Osteoblast (primary cell): Measurements from ENCODE around the gene ERMP1. TPM values are rescaled to one million over a fixed set of nuclear protein-coding genes. Genes with fewer than 3 reads are reported as not detected.

Source experiments
- DNase-seq: peaks from one replicate; pipeline ENCODE4 v3.0.0; 2011; ENCODE audit warnings: low spot score, mixed read lengths; ENCODE audit not compliant: insufficient read length; ENCODE audit errors: missing footprints
- H2AFZ ChIP-seq: 2 replicates; pipeline ENCODE4 v1.6.0; 2011; ENCODE audit warnings: mild to moderate bottlenecking, low read length
- H3K27ac ChIP-seq: 2 replicates; pipeline ENCODE4 v1.5.1; 2011; ENCODE audit warnings: mild to moderate bottlenecking, low read depth, low read length, moderate library complexity
- H3K27me3 ChIP-seq: 2 replicates; pipeline ENCODE4 v1.6.0; 2012; ENCODE audit warnings: mild to moderate bottlenecking, control low read depth, inconsistent platforms, low read length, moderate library complexity; ENCODE audit not compliant: insufficient read depth
- H3K36me3 ChIP-seq: 2 replicates; pipeline ENCODE4 v1.5.1; 2011; ENCODE audit warnings: mild to moderate bottlenecking, low read length, control low read depth, moderate library complexity; ENCODE audit not compliant: insufficient read depth
- H3K4me1 ChIP-seq: 2 replicates; pipeline ENCODE4 v1.5.1; 2011; ENCODE audit warnings: mild to moderate bottlenecking, low read length, control low read depth, moderate library complexity; ENCODE audit not compliant: insufficient read depth
- H3K4me2 ChIP-seq: 2 replicates; pipeline ENCODE4 v1.6.0; 2011; ENCODE audit warnings: mild to moderate bottlenecking, low read length; ENCODE audit not compliant: insufficient read depth
- H3K4me3 ChIP-seq: fragments of 200-600 bp; sonication (generic); 3 replicates; pipeline ENCODE4 v1.5.1; 2012; ENCODE audit warnings: mild to moderate bottlenecking, low read length, inconsistent platforms; ENCODE audit not compliant: insufficient read depth
- H3K79me2 ChIP-seq: 2 replicates; pipeline ENCODE4 v1.6.0; 2012; ENCODE audit warnings: mild to moderate bottlenecking, low read length, control low read depth, inconsistent platforms; ENCODE audit not compliant: insufficient read depth
- H3K9me3 ChIP-seq: 2 replicates; pipeline ENCODE4 v1.5.1; 2011; ENCODE audit warnings: low read depth, low read length, control low read depth
- H4K20me1 ChIP-seq: 2 replicates; pipeline ENCODE4 v1.6.0; 2012; ENCODE audit warnings: mild to moderate bottlenecking, low read length, control low read depth; ENCODE audit not compliant: insufficient read depth
- total RNA-seq: library from RNA; depleted of rRNA; stranded (reverse); fragments of >200 nt; gene quantifications from 2 replicates; pipeline ENCODE4 v1.2.3, GENCODE V29; 2012
- TF ChIP-seq, protein P1 (sequence below): IDR thresholded peaks from 2 replicates; pipeline ENCODE4 v1.5.1; 2011; ENCODE audit warnings: mild to moderate bottlenecking, low read depth, low read length, moderate library complexity; ENCODE audit errors: extremely low read depth

Gene ERMP1
- total RNA-seq, 1 donor, result 6.5 TPM

DNA sequence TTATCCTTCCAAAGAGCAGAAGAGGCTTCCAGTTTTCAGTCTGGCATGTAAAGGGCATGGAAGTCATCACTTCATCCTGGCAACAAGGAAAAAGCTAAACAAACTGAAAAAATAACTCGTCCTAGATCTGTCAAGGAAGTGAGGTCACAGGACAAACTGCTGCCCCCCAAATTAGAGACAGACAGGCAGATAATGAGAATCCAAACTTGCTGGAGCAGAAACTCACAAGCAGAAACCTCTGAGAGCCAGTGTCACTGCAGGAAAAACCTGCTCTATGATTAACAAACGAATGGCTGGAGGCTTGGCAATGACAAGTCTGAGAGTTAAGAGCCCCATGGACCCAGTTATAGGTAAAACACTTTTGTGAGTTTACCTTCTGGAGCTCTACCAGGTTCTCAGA lies 38.9 kb upstream of the ERMP1 start:
- Histone ChIP-seq H3K4me3 (no peak overlapping the region), H3K4me1 (no peaks in the 10 kb centered on the region), H3K9me3 (no peaks in the 10 kb centered on the region), H3K79me2 (no peaks in the 10 kb centered on the region), H3K4me2 (no peak overlapping the region), H3K27me3 (no peaks in the 10 kb centered on the region), H4K20me1 (no peaks in the 10 kb centered on the region), H3K27ac (no peak overlapping the region), H2AFZ (no peak overlapping the region), H3K36me3 (no peaks in the 10 kb centered on the region)
- TF ChIP-seq, protein P1, sequence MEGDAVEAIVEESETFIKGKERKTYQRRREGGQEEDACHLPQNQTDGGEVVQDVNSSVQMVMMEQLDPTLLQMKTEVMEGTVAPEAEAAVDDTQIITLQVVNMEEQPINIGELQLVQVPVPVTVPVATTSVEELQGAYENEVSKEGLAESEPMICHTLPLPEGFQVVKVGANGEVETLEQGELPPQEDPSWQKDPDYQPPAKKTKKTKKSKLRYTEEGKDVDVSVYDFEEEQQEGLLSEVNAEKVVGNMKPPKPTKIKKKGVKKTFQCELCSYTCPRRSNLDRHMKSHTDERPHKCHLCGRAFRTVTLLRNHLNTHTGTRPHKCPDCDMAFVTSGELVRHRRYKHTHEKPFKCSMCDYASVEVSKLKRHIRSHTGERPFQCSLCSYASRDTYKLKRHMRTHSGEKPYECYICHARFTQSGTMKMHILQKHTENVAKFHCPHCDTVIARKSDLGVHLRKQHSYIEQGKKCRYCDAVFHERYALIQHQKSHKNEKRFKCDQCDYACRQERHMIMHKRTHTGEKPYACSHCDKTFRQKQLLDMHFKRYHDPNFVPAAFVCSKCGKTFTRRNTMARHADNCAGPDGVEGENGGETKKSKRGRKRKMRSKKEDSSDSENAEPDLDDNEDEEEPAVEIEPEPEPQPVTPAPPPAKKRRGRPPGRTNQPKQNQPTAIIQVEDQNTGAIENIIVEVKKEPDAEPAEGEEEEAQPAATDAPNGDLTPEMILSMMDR, result no peak
- peak; percentile 13 for DNase-seq

DNA sequence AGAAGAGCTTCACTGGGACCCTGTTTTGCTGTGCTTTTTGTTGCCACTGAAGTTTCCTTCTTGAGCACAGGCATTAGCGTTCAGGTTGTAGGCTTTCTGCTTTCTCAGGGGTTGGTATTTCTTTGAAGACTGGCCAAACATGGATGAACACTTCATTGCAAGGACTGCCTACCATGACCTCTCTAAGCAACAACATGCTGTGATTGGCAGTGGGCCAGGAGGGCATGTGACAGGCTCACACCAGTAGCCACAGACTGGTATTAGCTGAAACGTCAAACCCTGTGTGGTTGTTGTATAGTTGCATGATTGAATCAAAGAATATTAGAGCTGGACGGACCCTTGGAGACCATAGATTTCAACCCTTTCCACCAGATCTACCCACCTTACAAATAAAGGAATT lies 37.8 kb upstream of the ERMP1 start:
- H4K20me1 ChIP-seq, result no peaks in the 10 kb centered on the region
- peak; percentile 42 for DNase-seq
- H3K4me2 ChIP-seq, result no peak overlapping the region
- TF ChIP-seq, protein P1, result no peak
- no peaks in the 10 kb centered on the region for H3K79me2 ChIP-seq
- H3K27me3 ChIP-seq, result no peaks in the 10 kb centered on the region
- no peaks in the 10 kb centered on the region for H3K4me1 ChIP-seq
- H3K9me3 ChIP-seq, result no peaks in the 10 kb centered on the region
- no peak overlapping the region for H3K27ac ChIP-seq
- H3K4me3 ChIP-seq, result no peak overlapping the region
- no peaks in the 10 kb centered on the region for H3K36me3 ChIP-seq
- no peak overlapping the region for H2AFZ ChIP-seq

DNA sequence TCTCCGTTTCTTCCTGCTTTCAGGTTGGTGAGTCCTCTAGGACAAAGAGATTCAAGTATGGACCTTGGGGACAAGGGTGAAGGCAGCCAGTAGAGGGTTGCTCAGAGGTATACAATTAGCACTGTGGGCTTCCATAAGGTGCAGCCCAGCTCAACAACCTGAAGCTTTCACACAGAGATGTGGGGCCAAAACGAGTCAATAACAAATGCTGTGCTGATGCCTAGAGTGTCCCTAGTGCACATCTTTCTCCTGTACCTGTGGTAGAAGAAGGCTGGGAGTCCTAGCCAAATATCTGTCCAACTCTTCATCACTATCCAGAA lies 37.1 kb upstream of the ERMP1 start:
- H3K4me1 ChIP-seq, result no peaks in the 10 kb centered on the region

DNA sequence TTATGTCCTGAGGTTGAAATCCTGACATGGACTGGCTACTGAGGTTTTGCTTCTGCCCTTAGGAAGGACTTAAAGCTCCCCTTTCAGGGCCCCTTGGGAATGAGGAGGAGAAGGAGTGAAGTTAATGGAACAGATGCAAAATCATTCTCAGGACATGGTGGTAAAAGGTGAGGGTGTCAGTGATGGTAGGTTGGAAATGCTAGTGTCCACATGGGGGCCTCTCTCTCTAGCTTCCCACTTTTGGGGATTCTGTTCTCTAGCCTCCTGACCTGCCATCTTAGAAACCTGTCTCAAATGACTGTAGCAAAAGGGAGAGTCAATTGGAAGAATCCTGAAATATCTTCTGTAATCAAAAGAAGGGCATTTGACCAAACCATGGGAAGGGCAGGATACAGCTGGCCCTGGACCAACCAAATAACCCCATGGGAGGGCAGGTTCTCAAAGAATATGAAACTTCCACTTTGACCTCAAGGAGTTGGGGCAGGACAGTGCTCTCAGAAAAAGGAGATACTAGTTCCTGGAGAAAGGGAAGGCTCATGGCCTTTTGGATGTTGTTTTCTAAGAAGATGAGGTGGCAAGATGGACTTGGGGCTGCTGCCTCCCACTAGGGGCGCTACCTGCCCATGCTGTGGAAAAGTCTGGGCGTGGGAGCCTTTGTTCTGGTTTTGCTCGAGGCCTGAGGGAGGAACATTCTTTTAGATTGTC lies 36.5 kb upstream of the ERMP1 start:
- Histone ChIP-seq H3K27me3 (no peaks in the 10 kb centered on the region), H3K4me3 (no peak overlapping the region), H4K20me1 (no peaks in the 10 kb centered on the region), H3K79me2 (no peaks in the 10 kb centered on the region), H3K4me1 (no peaks in the 10 kb centered on the region), H2AFZ (no peak overlapping the region), H3K9me3 (no peaks in the 10 kb centered on the region), H3K27ac (no peak overlapping the region), H3K4me2 (no peak overlapping the region), H3K36me3 (no peaks in the 10 kb centered on the region)
- peak; percentile 63 for DNase-seq
- TF ChIP-seq, protein P1, result peak; percentile 34

More for the DNA sequence above, 37.1 kb upstream of the ERMP1 start:
- no peak for DNase-seq
- H4K20me1 ChIP-seq, result no peaks in the 10 kb centered on the region
- H3K27me3 ChIP-seq, result no peaks in the 10 kb centered on the region
- no peaks in the 10 kb centered on the region for H3K9me3 ChIP-seq
- H3K27ac ChIP-seq, result no peak overlapping the region
- no peaks in the 10 kb centered on the region for H3K79me2 ChIP-seq
- TF ChIP-seq, protein P1, result no peak
- H3K4me3 ChIP-seq, result no peak overlapping the region
- no peaks in the 10 kb centered on the region for H3K36me3 ChIP-seq
- H2AFZ ChIP-seq, result no peak overlapping the region
- H3K4me2 ChIP-seq, result no peak overlapping the region
